ENCODE data around the gene RERE.
"Not testable (repeated sequence)": the region's sequence is repeated elsewhere in the genome, so short reads cannot be mapped to it uniquely, and the experiment has no call there.

RERE gene

GRCh38 chr1:8642114-8642513, 175.3 kb downstream of the RERE start:
- DNase-seq (ENCODE audit: low read depth in 3 of 3), result no peak

- no peak for DNase-seq (ENCODE audit: low read depth in 3 of 3)
Measured at GRCh38 chr1:8641377-8641997, 176.0 kb downstream of the RERE start.

- DNase-seq (ENCODE audit: low read depth in 3 of 3), result no peak
Measured at GRCh38 chr1:8640950-8641349, 176.5 kb downstream of the RERE start.

- no peak for DNase-seq (ENCODE audit: low read depth in 3 of 3)
Measured at GRCh38 chr1:8639148-8639547, 178.3 kb downstream of the RERE start.

- DNase-seq (ENCODE audit: low read depth in 3 of 3), result no peak
Measured at GRCh38 chr1:8633741-8634501, 183.5 kb downstream of the RERE start.

GRCh38 chr1:8632102-8632501, 185.3 kb downstream of the RERE start:
- DNase-seq (ENCODE audit: low read depth in 3 of 3), result no peak

GRCh38 chr1:8631163-8631562, 186.3 kb downstream of the RERE start:
- no peak for DNase-seq (ENCODE audit: low read depth in 3 of 3)

- DNase-seq (ENCODE audit: low read depth in 3 of 3), result no peak
Measured at GRCh38 chr1:8629241-8630091, 188.0 kb downstream of the RERE start.

- DNase-seq (ENCODE audit: low read depth in 3 of 3), result no peak
Measured at GRCh38 chr1:8628606-8629005, 188.8 kb downstream of the RERE start.

- no peak for DNase-seq (ENCODE audit: low read depth in 3 of 3)
Measured at GRCh38 chr1:8627728-8628127, 189.7 kb downstream of the RERE start.

GRCh38 chr1:8625981-8626898, 191.2 kb downstream of the RERE start:
- no peak for DNase-seq (ENCODE audit: low read depth in 3 of 3)

GRCh38 chr1:8625491-8625890, 191.9 kb downstream of the RERE start:
- DNase-seq (ENCODE audit: low read depth in 3 of 3), result no peak

GRCh38 chr1:8623651-8624192, 193.7 kb downstream of the RERE start:
- DNase-seq (ENCODE audit: low read depth in 3 of 3), result not testable (repeated sequence)

- DNase-seq (ENCODE audit: low read depth in 3 of 3), result not testable (repeated sequence)
Measured at GRCh38 chr1:8621785-8622348, 195.6 kb downstream of the RERE start.

- DNase-seq (ENCODE audit: low read depth in 3 of 3), result not testable (repeated sequence)
Measured at GRCh38 chr1:8621034-8621582, 196.3 kb downstream of the RERE start.

GRCh38 chr1:8619917-8620502, 197.4 kb downstream of the RERE start:
- DNase-seq (ENCODE audit: low read depth in 3 of 3), result not testable (repeated sequence)

- DNase-seq (ENCODE audit: low read depth in 3 of 3), result not testable (repeated sequence)
Measured at GRCh38 chr1:8619419-8619818, 198.0 kb downstream of the RERE start.

GRCh38 chr1:8616791-8617190, 200.6 kb downstream of the RERE start:
- not testable (repeated sequence) for DNase-seq (ENCODE audit: low read depth in 3 of 3)

GRCh38 chr1:8611634-8612515, 205.6 kb downstream of the RERE start:
- DNase-seq (ENCODE audit: low read depth in 3 of 3), result not testable (repeated sequence)
